HG03039 (cell line): ENCODE data around the gene SYT13.

Experiments used
- ATAC-seq: cut with Tn5 transposase; IDR thresholded peaks from one replicate; pipeline ENCODE4 v1.9.1; 2021; ENCODE audit warnings: mild to moderate bottlenecking, moderate library complexity; ENCODE audit not compliant: unreplicated experiment

The SYT13 gene

GRCh38 chr11:45285930-45286632 is at the start of gene SYT13:
SYT13 (minus strand) TSS chr11:45286341; CDS start chr11:45286207, 134 bp downstream.
- no peak for ATAC-seq

- no peak for ATAC-seq
These were observed 49.3 kb upstream of the SYT13 start for GRCh38 chr11:45335434-45335833.

- no peak for ATAC-seq
These were observed 48.7 kb upstream of the SYT13 start for GRCh38 chr11:45334836-45335235.

GRCh38 chr11:45334410-45334809 is 48.3 kb upstream of the SYT13 start:
- ATAC-seq: no peak

GRCh38 chr11:45333001-45333971 is 47.1 kb upstream of the SYT13 start:
- ATAC-seq: no peak

GRCh38 chr11:45332276-45332934 is 46.3 kb upstream of the SYT13 start:
- no peak for ATAC-seq

- no peak for ATAC-seq
These were observed 45.7 kb upstream of the SYT13 start for GRCh38 chr11:45331839-45332238.

GRCh38 chr11:45328726-45329125 is 42.6 kb upstream of the SYT13 start:
- ATAC-seq: no peak

GRCh38 chr11:45324459-45324858 is 38.3 kb upstream of the SYT13 start:
- ATAC-seq: no peak

GRCh38 chr11:45323601-45324249 is 37.6 kb upstream of the SYT13 start:
- ATAC-seq: no peak

GRCh38 chr11:45322891-45323600 is 36.9 kb upstream of the SYT13 start:
- ATAC-seq: no peak

GRCh38 chr11:45322111-45322705 is 36.1 kb upstream of the SYT13 start:
- no peak for ATAC-seq

- ATAC-seq: no peak
These were observed 35.5 kb upstream of the SYT13 start for GRCh38 chr11:45321669-45322068.

- ATAC-seq: no peak
These were observed 35.0 kb upstream of the SYT13 start for GRCh38 chr11:45321031-45321595.

- ATAC-seq: no peak
These were observed 34.2 kb upstream of the SYT13 start for GRCh38 chr11:45320371-45320770.

GRCh38 chr11:45319077-45319476 is 32.9 kb upstream of the SYT13 start:
- ATAC-seq: no peak

- no peak for ATAC-seq
These were observed 32.4 kb upstream of the SYT13 start for GRCh38 chr11:45318516-45318915.

- ATAC-seq: no peak
These were observed 30.1 kb upstream of the SYT13 start for GRCh38 chr11:45316258-45316657.

GRCh38 chr11:45314900-45315299 is 28.8 kb upstream of the SYT13 start:
- ATAC-seq: no peak
